Measurements from ENCODE around the gene ZBP1.

The ZBP1 gene

DNA sequence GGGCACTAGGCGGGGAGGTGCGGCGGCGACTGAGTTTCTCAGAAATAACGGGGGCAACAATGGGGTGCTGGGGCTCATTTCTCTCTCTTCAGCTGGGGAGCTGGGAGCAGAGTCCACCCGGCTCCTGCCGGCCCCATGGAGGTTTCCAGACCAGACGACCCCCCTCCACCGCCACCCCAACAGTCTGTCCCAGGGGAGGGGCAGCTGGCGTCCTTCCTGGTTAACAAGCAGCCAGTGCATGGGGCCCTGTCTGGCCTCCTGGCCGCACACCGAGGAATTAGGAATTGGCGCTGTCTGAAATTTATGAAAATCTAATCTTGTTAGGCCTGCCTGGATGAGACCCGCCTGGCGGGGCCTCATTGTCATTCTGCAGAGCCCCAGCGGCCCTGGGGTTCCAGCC, 47.2 kb upstream of the ZBP1 start:
- no peaks in the 10 kb centered on the region for H3K9me3 ChIP-seq (ENCODE audit: control insufficient read depth, insufficient read depth, low read length)
- H3K36me3 ChIP-seq (ENCODE audit: control insufficient read depth, low read length) = no peaks in the 10 kb centered on the region
- no peaks in the 10 kb centered on the region for H3K9me2 ChIP-seq (replicated peaks; ENCODE audit: control insufficient read depth, low read length)
- no peaks in the 10 kb centered on the region for H3K27me3 ChIP-seq (ENCODE audit: control insufficient read depth, low read length)
- no peak overlapping the region for H3K27ac ChIP-seq (ENCODE audit: low read depth, low read length)
- H3K79me2 ChIP-seq (ENCODE audit: control insufficient read depth, low read length) = peaks cover 14% of the 10 kb centered on the region
- H4K20me1 ChIP-seq (ENCODE audit: control insufficient read depth, insufficient read depth, low read depth, low read length) = peaks cover 12% of the 10 kb centered on the region; the same call in 1 of the 2 replicates
- no peak overlapping the region for H3K4me2 ChIP-seq (ENCODE audit: low read length)
- TF ChIP-seq EZH2phosphoT487 (IDR thresholded peaks at IDR 0.05; ENCODE audit: borderline replicate concordance, low read length) = no peak
- TF ChIP-seq, protein P1, sequence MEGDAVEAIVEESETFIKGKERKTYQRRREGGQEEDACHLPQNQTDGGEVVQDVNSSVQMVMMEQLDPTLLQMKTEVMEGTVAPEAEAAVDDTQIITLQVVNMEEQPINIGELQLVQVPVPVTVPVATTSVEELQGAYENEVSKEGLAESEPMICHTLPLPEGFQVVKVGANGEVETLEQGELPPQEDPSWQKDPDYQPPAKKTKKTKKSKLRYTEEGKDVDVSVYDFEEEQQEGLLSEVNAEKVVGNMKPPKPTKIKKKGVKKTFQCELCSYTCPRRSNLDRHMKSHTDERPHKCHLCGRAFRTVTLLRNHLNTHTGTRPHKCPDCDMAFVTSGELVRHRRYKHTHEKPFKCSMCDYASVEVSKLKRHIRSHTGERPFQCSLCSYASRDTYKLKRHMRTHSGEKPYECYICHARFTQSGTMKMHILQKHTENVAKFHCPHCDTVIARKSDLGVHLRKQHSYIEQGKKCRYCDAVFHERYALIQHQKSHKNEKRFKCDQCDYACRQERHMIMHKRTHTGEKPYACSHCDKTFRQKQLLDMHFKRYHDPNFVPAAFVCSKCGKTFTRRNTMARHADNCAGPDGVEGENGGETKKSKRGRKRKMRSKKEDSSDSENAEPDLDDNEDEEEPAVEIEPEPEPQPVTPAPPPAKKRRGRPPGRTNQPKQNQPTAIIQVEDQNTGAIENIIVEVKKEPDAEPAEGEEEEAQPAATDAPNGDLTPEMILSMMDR (IDR thresholded peaks at IDR 0.05; ENCODE audit: low read depth, low read length, poor library complexity, severe bottlenecking) = no peak
- H3K4me3 ChIP-seq (ENCODE audit: low read length) = no peak overlapping the region
- no peaks in the 10 kb centered on the region for H3F3A ChIP-seq (ENCODE audit: control insufficient read depth, insufficient read depth)
- no peaks in the 10 kb centered on the region for H3K4me1 ChIP-seq (ENCODE audit: control insufficient read depth, low read length)

DNA sequence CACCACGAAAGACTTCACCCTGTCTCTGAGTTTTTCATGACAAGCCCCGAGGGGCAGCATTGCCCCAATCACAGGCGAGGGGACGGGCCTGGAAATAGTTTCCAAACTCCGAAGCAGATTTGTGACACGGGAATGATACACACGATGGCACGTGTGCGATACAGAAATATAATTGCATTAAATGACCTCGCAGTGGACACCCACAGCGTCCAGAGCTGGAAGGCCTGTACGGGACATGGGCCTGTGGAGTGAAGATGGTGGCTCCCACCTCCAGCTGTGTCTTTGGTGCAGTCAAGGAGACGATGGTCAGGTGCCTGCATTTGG, 46.6 kb upstream of the ZBP1 start:
- Histone ChIP-seq H3K4me2 (ENCODE audit: low read length) (no peak overlapping the region), H3K79me2 (ENCODE audit: control insufficient read depth, low read length) (peaks cover 9% of the 10 kb centered on the region), H3K9me3 (ENCODE audit: control insufficient read depth, insufficient read depth, low read length) (no peaks in the 10 kb centered on the region), H3K9me2 (replicated peaks; ENCODE audit: control insufficient read depth, low read length) (no peaks in the 10 kb centered on the region), H3K4me1 (ENCODE audit: control insufficient read depth, low read length) (no peaks in the 10 kb centered on the region), H3F3A (ENCODE audit: control insufficient read depth, insufficient read depth) (no peaks in the 10 kb centered on the region), H3K27ac (ENCODE audit: low read depth, low read length) (no peak overlapping the region), H3K36me3 (ENCODE audit: control insufficient read depth, low read length) (no peaks in the 10 kb centered on the region), H4K20me1 (ENCODE audit: control insufficient read depth, insufficient read depth, low read depth, low read length) (peaks cover 8% of the 10 kb centered on the region; the same call in 1 of the 2 replicates), H3K27me3 (ENCODE audit: control insufficient read depth, low read length) (no peaks in the 10 kb centered on the region), H3K4me3 (ENCODE audit: low read length) (no peak overlapping the region)
- TF ChIP-seq EZH2phosphoT487 (IDR thresholded peaks at IDR 0.05; ENCODE audit: borderline replicate concordance, low read length) = no peak
- TF ChIP-seq, protein P1 (IDR thresholded peaks at IDR 0.05; ENCODE audit: low read depth, low read length, poor library complexity, severe bottlenecking) = no peak

DNA sequence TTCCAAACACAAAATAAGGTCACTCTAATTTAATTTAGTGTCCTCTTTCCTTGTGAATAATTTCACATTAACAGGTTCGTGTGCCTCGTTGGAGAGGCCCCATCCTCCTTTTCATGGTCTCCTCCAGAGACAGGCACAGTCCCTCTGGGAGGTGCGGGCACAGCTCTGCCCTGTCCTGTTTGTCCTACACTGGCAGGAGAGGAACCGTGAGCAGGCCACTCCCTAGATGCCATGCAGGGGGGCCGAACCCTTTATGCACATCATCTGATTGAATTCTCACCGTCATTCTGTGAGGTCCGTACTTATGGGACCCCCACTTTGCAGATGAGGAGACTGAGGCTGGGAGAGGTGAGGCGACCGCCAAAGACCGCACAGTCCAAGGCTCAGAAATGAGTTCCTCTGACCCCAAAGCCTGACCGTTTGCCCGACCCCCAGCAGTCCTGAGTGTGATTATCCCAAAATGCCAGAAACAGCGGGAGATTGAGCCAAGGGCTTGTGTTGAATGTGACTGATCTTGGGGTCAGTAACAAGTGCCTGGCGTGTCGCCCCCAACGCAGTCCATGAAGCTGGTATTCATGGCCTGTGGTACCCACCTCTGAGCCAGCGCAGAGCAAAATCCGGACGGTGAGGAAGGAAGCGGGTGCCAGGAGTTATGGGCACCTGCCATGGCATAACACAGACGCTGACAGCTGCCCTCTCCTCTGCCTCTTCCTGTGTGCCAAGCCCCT, 46.0 kb upstream of the ZBP1 start:
- no peaks in the 10 kb centered on the region for H3K27me3 ChIP-seq (ENCODE audit: control insufficient read depth, low read length)
- H3F3A ChIP-seq (ENCODE audit: control insufficient read depth, insufficient read depth) = no peaks in the 10 kb centered on the region
- no peak overlapping the region for H3K4me3 ChIP-seq (ENCODE audit: low read length)
- no peaks in the 10 kb centered on the region for H3K9me3 ChIP-seq (ENCODE audit: control insufficient read depth, insufficient read depth, low read length)
- peaks cover 6% of the 10 kb centered on the region for H3K79me2 ChIP-seq (ENCODE audit: control insufficient read depth, low read length)
- no peak overlapping the region for H3K4me2 ChIP-seq (ENCODE audit: low read length)
- H4K20me1 ChIP-seq (ENCODE audit: control insufficient read depth, insufficient read depth, low read depth, low read length) = peaks cover 4% of the 10 kb centered on the region; the same call in 1 of the 2 replicates
- H3K9me2 ChIP-seq (replicated peaks; ENCODE audit: control insufficient read depth, low read length) = no peaks in the 10 kb centered on the region
- no peaks in the 10 kb centered on the region for H3K36me3 ChIP-seq (ENCODE audit: control insufficient read depth, low read length)
- H3K27ac ChIP-seq (ENCODE audit: low read depth, low read length) = no peak overlapping the region
- TF ChIP-seq, protein P1 (IDR thresholded peaks at IDR 0.05; ENCODE audit: low read depth, low read length, poor library complexity, severe bottlenecking) = no peak
- TF ChIP-seq EZH2phosphoT487 (IDR thresholded peaks at IDR 0.05; ENCODE audit: borderline replicate concordance, low read length) = no peak
- H3K4me1 ChIP-seq (ENCODE audit: control insufficient read depth, low read length) = no peaks in the 10 kb centered on the region
